GM10248 (cell line): Measurements from ENCODE around the gene CAMTA1.

Experiments
- CTCF ChIA-PET: fragments of 300-600 bp; sonication (Branson Sonifier 250); formaldehyde crosslinking; extraction: SDS; loops from one replicate; lab custom pipeline; 2021; ENCODE audit warnings: antibody characterized with exemption; lab: Yijun Ruan, JAX
- POLR2A ChIA-PET: fragments of 350-650 bp; sonication (Branson Sonifier 250); formaldehyde crosslinking; extraction: SDS; loops from one replicate; lab custom pipeline; 2020; ENCODE audit warnings: antibody characterized with exemption; lab: Yijun Ruan, JAX
- DNase-seq: peaks from one replicate; pipeline ENCODE4 v3.0.0; 2012; ENCODE audit errors: extremely low spot score
- TF ChIP-seq, protein P1 (sequence below): IDR thresholded peaks from 2 replicates; pipeline ENCODE4 v1.5.1; 2012; ENCODE audit warnings: mild to moderate bottlenecking, low read depth; ENCODE audit errors: extremely low read depth, missing control alignments, control extremely low read depth

CAMTA1 gene

DNA sequence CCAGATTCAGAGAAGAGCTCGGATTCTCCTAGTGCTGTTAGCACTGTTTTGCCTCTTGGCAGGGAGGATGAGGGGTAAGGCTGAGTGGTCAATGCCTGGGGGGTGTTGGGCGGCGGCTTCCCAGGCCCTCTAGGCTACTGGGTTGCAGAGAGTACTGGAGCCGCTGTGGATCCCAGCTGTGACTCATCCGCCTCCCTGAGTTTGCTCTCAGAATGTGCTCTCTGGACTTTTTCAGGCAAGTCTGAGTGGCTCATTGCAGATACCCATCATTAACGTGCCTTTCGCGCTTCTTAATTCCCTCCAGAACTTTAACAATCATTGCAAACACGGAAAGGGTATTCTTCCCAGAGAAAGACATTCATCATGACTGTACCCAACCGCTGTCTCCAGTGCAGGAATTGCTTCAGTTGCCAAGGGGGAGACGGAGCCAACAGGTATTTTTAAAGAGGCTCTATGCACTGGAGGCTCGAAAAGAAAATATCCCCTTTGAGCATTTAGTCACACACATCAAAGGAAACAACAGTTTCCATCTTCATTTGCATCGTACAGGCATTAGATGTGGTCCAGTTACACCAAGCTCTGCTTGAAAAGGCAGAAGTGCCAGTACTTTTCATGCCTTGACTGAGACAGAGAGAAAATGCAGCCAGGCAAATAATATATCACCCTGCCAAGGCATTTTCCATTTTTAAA, 14.4 kb upstream of the CAMTA1 start:
- DNase-seq, result peak; percentile 35
- POLR2A ChIA-PET, result interaction anchor here (0.5 kb wide), 1 partner anchor 13 kb away, joined by 4 read pairs; no protein-coding TSS in a partner anchor
- TF ChIP-seq, protein P1, sequence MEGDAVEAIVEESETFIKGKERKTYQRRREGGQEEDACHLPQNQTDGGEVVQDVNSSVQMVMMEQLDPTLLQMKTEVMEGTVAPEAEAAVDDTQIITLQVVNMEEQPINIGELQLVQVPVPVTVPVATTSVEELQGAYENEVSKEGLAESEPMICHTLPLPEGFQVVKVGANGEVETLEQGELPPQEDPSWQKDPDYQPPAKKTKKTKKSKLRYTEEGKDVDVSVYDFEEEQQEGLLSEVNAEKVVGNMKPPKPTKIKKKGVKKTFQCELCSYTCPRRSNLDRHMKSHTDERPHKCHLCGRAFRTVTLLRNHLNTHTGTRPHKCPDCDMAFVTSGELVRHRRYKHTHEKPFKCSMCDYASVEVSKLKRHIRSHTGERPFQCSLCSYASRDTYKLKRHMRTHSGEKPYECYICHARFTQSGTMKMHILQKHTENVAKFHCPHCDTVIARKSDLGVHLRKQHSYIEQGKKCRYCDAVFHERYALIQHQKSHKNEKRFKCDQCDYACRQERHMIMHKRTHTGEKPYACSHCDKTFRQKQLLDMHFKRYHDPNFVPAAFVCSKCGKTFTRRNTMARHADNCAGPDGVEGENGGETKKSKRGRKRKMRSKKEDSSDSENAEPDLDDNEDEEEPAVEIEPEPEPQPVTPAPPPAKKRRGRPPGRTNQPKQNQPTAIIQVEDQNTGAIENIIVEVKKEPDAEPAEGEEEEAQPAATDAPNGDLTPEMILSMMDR, result no peak
- CTCF ChIA-PET, result interaction anchor here (1.7 kb wide), 1 partner anchor 51 kb away, joined by 7 read pairs; no protein-coding TSS in a partner anchor

DNA sequence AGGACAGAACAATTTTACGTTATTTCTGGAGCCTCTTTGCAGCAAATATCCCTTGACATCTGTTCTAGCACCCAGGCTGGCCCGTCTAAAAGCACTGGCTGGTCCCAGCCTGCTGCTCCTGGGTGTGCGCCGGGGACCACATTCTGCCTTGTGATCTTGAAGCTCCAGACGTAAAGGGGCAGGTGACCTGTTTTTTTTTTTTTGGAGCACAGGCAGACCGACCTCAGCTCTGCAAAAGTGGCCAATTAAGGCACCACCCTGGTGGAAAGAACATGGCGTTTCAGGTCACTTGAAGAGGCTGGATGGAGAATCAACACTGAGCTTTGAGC, 13.8 kb upstream of the CAMTA1 start:
- CTCF ChIA-PET, result interaction anchor here (1.7 kb wide), 1 partner anchor 51 kb away, joined by 7 read pairs; no protein-coding TSS in a partner anchor
- POLR2A ChIA-PET, result no interaction called here
- DNase-seq, result no peak
- TF ChIP-seq, protein P1, result no peak

DNA sequence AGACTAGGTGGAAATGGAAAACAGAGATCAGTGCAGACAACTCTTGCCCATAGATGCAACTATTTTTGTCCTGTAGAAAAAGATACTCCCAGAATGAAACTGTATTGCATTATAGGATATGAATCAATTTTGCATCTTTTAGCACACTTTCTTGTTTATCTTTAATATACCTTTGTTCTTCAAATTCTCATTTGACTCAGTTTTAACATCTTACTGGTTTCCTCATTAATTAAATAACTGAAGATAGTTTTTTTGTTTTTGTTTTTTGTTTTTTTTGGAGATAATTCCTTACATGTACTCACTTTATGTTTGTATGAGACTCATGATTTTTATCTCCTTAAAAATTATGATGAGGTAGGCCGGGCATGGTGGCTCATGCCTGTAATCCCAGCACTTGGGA, 10.9 kb upstream of the CAMTA1 start:
- CTCF ChIA-PET, result no interaction called here
- TF ChIP-seq, protein P1, result no peak
- POLR2A ChIA-PET, result no interaction called here
- DNase-seq, result no peak

DNA sequence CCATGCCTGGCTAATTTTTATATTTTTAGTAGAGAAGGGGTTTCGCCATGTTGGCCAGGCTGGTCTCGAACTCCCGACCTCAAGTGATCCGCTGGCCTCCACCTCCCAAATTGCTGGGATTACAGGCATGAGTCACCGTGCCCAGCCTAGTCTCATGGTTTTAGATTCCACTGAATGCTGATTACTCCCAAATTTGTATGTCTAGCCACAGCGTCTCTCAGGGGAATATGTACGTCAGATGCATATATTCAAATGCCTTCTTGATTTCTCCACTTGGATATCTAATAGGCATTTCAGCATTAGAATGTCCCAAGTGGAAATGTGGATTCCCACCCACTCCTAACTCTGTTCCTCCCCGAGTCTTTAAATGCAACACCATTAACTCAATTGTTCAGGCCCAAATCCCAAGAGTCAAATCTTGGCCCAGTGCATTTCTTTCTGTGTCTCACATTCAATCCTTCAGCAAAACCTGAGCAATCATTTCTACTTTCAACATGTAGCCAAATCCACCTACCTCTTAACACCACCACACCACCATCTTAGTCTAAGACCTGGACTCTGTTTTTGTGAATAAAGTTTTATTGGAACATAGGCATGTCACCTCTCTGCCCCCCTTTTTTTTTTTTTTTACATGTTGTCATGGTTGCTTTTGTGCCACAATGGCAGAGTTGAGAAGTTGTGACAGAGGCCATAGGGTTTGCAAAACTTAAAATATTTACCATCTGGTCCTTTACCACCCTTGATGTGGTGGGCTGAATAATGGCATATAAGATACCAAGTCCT, 9.8 kb upstream of the CAMTA1 start:
- ChIA-PET CTCF (no interaction called here), POLR2A (no interaction called here)
- no peak for DNase-seq
- TF ChIP-seq, protein P1, result no peak

DNA sequence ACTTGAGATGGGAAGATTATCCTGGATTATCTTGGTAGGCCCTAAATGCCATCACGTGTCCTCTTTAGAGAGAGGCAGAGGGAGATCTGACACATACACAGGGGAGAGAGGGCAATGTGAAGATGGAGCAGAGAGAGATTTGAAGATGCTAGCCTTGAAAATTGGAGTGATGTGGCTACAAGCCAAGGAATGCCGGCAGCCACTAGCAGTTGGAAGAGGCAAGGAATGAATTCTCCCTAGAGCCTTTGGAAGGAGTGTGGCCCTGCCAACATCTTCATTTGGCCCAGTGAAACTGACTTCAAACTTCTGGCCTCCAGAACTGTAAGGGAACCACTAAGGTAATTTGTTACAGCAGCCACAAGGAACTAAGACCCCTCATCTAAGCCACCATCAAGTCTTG, 8.9 kb upstream of the CAMTA1 start:
- ChIA-PET CTCF (no interaction called here), POLR2A (no interaction called here)
- TF ChIP-seq, protein P1, result no peak
- no peak for DNase-seq

DNA sequence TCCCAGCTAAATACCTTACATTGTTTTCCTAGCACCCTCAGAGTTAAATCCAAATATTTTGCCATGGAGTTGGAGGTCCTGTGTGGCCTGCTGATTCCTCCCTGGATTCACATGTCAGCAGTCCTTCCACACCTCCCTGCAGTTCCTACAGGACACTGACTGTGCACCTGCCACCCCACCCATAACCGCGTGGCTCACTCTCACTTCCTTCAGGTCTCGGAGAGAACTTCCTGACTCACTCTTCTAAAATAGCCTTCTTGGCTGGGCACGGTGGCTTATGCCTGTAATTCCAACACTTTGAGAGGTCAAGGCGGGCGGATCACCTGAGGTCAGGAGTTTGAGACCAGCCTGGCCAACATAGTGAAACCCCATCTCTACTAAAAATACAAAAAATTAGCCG, 8.4 kb upstream of the CAMTA1 start:
- DNase-seq, result no peak
- CTCF ChIA-PET, result no interaction called here
- POLR2A ChIA-PET, result no interaction called here
- TF ChIP-seq, protein P1, result no peak
